GM12892 (cell line): ENCODE data around the gene POU2AF2.
"Not testable (repeated sequence)": the region's sequence is repeated elsewhere in the genome, so short reads cannot be mapped to it uniquely, and the experiment has no call there.

ENCODE experiments used
- DNase-seq: peaks from one replicate; pipeline ENCODE4 v3.0.0; 2011; ENCODE audit not compliant: insufficient read length
- FAIRE-seq: peaks from 2 replicates; lab custom pipeline; 2011; peaks lifted over from hg19 to GRCh38; lab: Jason Lieb, UNC
- POLR2A ChIP-seq: IDR thresholded peaks from 2 replicates; pipeline ENCODE4 v1.6.1; 2011; ENCODE audit warnings: low read depth, low read length, control low read depth
- POLR2AphosphoS5 ChIP-seq: IDR thresholded peaks from 2 replicates; pipeline ENCODE4 v1.6.1; 2011; ENCODE audit warnings: low read depth, low read length, control low read depth
- TAF1 ChIP-seq: IDR thresholded peaks from 2 replicates; pipeline ENCODE4 v1.6.1; 2011; ENCODE audit warnings: low read depth, mild to moderate bottlenecking, control low read depth, low read length, borderline replicate concordance

The POU2AF2 gene

DNA sequence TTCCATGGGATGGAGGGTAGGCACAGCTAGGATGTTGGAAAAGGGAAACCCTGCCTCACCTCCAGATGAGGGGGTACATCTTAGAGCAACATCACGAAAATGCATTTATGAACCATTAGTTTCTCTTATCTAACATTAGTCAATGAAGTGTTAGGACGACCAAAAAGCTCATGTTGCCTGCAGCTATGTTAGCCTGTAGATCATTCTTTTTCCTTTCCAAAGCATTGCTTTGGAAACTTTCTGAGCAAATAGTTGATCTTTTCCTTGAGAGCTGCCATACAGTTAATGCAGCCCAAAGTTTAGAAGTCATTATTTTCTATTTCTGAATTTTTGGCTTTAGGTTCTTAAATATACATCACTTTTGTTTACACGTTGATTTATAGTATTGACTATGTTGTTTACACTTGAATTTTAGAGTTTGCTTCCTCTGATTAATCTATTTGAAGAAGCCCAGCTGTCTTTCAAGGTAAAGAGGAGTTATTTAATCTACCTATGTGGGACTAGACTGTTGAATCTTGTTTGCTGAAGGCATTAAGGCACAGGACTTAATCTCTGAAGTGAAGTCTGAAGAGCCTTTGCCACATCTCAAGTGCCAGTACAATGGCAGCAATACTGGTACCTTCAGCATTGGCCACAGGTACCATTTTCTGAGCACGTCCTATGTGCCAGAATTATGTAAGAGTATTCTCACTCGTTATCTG, 63.8 kb downstream of the POU2AF2 start:
- DNase-seq (no peak), FAIRE-seq (no peak)
- TF ChIP-seq POLR2A (no peak), POLR2AphosphoS5 (no peak), TAF1 (no peak)

DNA sequence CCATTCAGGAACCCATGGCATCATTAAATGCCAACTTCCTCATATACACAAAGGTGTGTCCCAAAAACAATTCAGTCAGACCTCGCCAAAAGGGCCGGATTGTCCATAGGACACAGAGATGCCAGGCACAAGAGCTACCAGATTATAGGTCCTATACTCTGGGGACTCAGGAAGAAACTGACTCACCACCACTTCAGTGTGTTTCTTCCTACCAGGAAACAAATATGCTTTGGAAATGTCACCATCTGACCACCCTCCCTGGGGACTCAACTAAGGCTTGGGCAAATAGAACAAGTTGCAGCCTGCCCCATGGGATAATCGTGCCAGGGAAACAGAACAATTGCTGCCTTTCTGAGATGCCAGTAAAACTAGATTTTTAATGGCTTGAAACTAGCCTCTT, 64.6 kb downstream of the POU2AF2 start:
- TF ChIP-seq TAF1 (no peak), POLR2A (no peak), POLR2AphosphoS5 (no peak)
- FAIRE-seq (no peak), DNase-seq (no peak)

DNA sequence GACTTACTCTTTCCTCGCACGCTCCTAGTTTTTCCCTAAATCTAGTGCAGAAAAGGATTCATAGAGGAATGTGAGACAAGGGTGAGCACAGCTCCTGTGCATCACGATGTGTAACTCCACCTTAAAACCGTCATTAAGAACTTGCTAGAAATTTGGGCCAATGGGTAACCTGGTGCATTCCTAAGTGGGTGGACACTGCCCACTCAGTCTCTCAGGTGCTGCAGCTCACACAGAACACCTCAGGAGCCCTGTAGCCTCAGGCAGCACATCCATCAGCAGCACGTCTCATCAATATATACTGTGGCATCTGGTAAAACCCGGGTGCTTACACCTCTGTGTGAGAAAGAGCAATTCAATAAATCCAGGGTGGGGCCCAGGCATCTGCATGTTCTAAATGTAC, 65.2 kb downstream of the POU2AF2 start:
- FAIRE-seq, result no peak
- TF ChIP-seq POLR2AphosphoS5, result no peak
- TF ChIP-seq POLR2A, result no peak
- no peak for TF ChIP-seq TAF1
- no peak for DNase-seq

DNA sequence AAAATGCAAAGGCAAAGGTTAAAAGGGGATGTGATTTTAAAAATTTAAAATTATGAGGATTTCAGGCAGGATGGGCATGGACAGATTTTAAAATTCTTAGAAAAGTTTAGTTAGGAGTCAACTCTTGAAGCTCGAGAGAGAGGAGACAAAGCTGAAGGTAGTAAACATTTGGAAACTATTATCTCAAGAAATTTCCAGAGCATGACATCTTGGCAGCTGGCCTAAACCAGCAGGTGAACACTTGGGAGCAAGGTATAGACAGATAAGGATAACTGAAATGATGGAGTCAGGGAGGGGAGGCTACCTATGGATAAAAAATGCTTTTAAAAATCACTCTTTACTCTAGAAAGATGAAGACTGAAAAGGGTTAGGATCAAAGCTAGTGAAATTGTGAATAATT, 66.6 kb downstream of the POU2AF2 start:
- TF ChIP-seq POLR2AphosphoS5 (no peak), TAF1 (no peak), POLR2A (no peak)
- FAIRE-seq (no peak), DNase-seq (no peak)

DNA sequence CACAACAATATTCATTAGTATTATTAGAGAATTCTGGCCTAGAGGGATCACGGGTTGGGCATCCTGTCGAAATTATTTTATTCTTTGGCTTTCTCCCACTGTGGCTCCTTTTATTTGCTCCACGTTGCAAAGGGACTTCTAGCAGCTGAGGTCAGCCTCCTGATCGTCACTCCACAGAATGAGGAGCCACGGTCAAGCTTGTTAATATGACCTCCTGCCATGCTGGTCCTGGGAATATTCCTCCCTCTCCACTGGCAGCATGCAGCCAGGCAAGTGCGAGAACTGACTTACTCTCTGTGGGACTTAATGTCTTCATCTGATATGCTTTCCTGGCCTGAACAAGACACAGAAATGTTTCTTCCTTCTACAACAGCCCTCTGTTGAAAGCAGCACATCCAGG, 73.8 kb downstream of the POU2AF2 start:
- no peak for DNase-seq
- FAIRE-seq, result no peak
- TF ChIP-seq POLR2A, result no peak

DNA sequence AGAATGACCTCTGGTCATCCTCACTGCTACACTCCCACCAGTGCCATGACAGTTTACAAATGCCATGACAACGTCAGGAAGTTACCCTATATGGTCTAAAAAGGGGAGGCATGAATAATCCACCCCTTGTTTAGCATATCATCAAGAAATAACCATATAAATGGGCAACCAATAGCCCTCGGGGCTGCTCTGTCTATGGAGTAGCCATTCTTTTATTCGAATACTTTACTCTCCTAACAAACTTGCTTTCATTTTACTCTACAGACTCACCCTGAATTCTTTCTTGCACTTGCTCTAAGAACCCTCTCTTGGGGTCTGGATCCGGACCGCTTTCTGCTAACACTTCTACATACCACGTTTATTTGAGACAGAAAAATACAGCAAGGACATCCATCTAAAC, 74.7 kb downstream of the POU2AF2 start:
- FAIRE-seq, DNase-seq: not testable (repeated sequence)

DNA sequence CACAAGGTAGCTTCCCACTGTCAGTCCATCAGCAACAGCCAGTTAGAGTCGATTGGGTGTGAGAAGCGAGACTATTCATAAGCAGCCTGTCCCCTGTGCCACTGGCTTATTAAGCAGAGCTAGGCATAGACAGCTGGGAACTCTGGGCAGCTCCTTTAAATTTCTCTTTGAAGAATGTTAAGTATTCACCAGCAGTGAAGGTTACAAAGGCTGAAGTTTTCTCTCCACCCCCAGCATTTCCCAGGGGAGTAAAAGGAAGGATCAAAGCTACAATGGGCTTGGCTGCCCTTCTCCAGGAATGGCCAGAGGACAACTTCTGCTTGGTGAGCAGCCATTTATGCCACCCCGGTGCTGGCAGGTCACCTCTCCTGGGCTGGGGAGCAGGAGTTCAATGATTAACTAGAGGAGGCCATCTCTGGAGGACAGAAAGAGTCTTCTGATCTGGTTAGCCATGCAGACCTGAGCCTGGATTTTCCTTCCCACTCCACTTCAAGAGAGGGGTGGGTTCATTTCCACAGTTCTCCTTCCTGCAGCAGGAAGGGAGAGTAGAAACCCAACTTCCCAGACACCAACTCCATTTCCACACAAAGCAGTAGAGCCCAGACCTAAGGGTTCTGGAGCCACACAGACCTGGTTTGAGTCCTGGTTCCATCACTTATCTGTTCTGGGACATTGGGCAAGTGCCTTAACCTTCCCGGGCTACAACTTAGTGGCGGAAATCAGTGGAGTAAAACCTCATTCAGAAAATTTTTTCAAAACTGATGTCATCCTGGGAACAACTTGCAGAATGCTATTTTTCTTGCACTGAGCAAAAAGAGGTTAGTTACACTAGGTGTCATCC, 75.4 kb downstream of the POU2AF2 start:
- TF ChIP-seq POLR2A, result no peak
- TF ChIP-seq POLR2AphosphoS5, result no peak
- no peak for TF ChIP-seq TAF1
- DNase-seq (no peak), FAIRE-seq (no peak)

DNA sequence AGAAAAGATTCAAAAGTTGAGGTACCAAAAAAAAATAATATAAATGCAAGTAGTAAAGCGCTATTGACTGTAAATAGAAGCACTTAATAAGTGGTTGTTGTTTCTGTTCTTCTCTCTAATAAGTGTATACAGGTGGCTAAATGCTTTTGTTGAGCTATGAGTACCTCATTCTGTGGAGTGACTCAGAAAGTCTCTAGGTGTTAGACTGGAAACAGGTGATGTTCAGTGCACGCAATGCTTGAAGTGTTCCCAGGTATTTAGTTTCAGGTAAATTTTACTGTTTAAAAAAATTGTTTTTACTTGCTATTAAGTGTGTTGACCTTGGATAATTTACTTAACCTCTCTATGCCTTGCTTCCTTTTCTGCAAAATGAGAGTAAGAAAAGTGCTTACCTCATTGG, 77.0 kb downstream of the POU2AF2 start:
- FAIRE-seq, result no peak
- no peak for DNase-seq
- no peak for TF ChIP-seq POLR2A

DNA sequence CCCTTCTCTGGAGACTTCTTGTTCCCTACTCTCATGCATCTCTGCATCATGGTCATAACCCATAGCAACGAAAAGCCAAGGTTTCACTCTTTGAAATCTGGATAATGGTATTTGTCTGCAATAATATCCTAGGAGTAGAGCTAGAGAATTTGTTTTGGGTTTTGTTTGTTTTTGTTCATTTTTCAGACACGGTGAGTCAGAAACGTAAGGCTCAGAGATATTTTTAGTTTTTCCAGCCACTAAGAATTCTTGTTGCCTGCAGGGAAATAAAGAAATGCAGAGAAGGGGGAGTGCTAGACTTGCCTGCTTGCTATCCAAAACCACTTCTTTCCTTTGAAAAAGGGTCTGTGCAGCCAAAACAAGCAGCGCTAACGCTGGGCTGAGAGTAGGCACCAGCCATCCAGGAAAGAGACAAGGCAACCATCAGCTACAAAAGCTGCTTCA, 78.8 kb downstream of the POU2AF2 start:
- TF ChIP-seq TAF1 (no peak), POLR2A (no peak), POLR2AphosphoS5 (no peak)
- FAIRE-seq (no peak), DNase-seq (no peak)

DNA sequence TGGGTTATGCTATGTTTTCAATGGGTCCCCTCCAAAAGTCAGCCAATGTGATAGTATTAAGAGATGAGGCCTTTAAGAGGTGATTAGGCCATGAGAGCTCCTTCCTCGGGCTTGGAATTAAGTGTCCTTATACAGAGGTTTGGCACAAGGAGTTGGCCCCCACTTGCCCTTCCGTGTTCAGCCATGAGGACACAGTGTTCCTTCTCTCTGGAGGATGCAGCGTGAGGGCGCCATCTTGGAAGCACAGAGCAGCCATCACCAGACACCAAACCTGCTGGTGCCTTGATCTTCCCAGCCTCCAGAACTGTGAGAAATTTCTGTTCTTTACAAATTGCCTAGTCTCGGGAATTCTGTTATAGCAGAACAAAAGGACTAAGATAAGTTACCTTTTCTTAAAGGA, 79.7 kb downstream of the POU2AF2 start:
- TF ChIP-seq POLR2AphosphoS5 (no peak), POLR2A (no peak), TAF1 (no peak)
- FAIRE-seq, result no peak
- no peak for DNase-seq

DNA sequence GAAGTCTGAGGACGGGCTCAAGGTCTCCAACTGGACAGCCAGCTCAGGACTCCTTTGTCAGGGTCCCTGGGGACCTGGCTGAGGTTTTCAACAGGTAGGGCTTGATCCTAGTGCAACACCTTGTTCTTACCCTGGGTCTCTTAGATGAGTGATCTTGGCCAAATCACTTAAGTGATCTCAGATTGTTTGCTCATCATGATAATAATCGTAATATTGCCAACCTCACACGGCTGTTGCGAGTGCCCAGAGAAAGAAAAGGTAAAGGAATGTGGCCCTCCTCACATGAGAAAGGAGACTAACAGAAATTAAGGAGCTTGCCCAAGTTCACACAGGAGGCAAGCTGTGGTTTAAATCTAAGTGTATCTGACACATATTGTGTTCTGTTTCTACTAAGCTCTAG, 81.3 kb downstream of the POU2AF2 start:
- FAIRE-seq (peak; percentile 67), DNase-seq (no peak)
- TF ChIP-seq POLR2AphosphoS5 (no peak), POLR2A (no peak), TAF1 (no peak)

DNA sequence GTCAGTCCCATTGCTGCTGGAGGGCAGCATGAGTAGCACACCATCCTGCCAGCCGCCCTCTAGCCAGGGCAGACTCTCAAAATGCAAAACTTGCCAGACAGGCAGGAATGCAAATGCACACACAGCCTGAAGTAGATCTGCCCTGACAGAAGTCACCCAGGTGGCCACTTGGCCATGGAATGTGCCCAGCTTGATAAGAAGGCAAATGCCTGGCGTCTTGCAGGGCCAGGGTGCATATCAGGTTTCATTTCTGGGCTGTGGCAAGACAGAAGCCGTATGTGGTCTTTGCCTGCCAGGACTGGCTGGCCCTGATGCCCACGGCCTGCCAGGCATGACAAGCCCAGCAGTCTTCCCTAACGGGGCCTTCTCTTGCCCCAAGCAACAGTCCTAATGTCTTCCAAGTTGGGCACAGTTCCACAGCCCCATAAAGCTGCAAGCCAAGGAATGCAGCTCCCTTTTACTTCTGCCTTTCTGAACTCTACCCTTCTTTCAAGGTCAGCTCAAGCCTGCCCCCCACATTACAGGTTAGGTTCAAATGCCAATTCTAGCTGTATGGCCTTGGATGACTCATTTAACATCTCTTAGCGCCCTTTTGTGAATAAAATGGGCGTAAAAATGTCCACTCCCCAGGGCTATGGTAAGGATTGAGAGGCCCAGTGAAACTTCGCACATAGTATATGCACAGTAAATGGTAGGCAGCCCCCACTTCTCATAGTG, 82.5 kb downstream of the POU2AF2 start:
- no peak for TF ChIP-seq POLR2AphosphoS5
- TF ChIP-seq POLR2A, result no peak
- TF ChIP-seq TAF1, result no peak
- FAIRE-seq, result peak; percentile 21
- no peak for DNase-seq
